Thyroid gland (tissue), 4 donors: ENCODE data around the gene GARNL3. TPM values are rescaled to one million over a fixed set of nuclear protein-coding genes. Genes with fewer than 3 reads are reported as not detected.

ENCODE experiments used
- DNase-seq, 2 donors: peaks; one replicate each; pipeline ENCODE4 v3.0.0-alpha.2; 2019
- H3K27ac ChIP-seq, 3 donors: fragments of 200-600 bp; sonication (generic); 1 replicate in 2 of 3; 2 replicates in 1 of 3; pipeline ENCODE4 v1.5.1; 2016 to 2019; ENCODE audit warnings: mild to moderate bottlenecking in 1 of 3, moderate library complexity in 1 of 3
- H3K27me3 ChIP-seq: fragments of 200-600 bp; sonication (generic); one replicate; pipeline ENCODE4 v1.5.1; 2019
- H3K36me3 ChIP-seq, 2 donors: fragments of 200-600 bp; sonication (generic); one replicate each; pipeline ENCODE4 v1.5.1; 2016 to 2019
- H3K4me1 ChIP-seq, 2 donors: fragments of 200-600 bp; sonication (generic); one replicate each; pipeline ENCODE4 v1.5.1; 2017 to 2019
- H3K4me3 ChIP-seq, 3 donors: fragments of 200-600 bp; sonication (generic); replicated peaks in 1 of 3; 1 replicate in 2 of 3; 2 replicates in 1 of 3; pipeline ENCODE4 v1.5.1; 2016; ENCODE audit warnings: mild to moderate bottlenecking in 1 of 3
- H3K9me3 ChIP-seq: fragments of 200-600 bp; sonication (generic); one replicate; pipeline ENCODE4 v1.5.1; 2017
- POLR2A ChIP-seq, 2 donors: fragments of 450-650 bp; IDR thresholded peaks; one replicate each; pipeline ENCODE4 v1.6.1; 2017; ENCODE audit warnings: antibody characterized with exemption in 2 of 2, mild to moderate bottlenecking in 2 of 2, moderate library complexity in 1 of 2
- WGBS, 2 donors: methylation state at CpG; one replicate each; pipeline ENCODE4 v1.1.5; 2017; 5-methylcytosine and 5-hydroxymethylcytosine counted together
- intact Hi-C: fragments of 100-400 bp; cut with DNase I; formaldehyde crosslinking; loops from one replicate; pipeline ENCODE4 v1.15.1; 2023
- total RNA-seq, 4 donors: library from RNA; depleted of rRNA; stranded (reverse); fragments of >200 nt; gene quantifications; one replicate each; pipeline ENCODE4 v1.2.3, GENCODE V29; 2016
- TF ChIP-seq, protein P1 (sequence below), 6 experiments: fragments of 200-600 bp in 3 of 6; fragments of 450-650 bp in 3 of 6; sonication (generic) in 3 of 6; IDR thresholded peaks; one replicate each; pipeline ENCODE4 v1.5.1; 2016 to 2019; ENCODE audit warnings: antibody characterized with exemption in 6 of 6, mild to moderate bottlenecking in 2 of 6, inconsistent platforms in 1 of 6, moderate library complexity in 1 of 6

GARNL3 gene
- total RNA-seq, 4 donors from 2014 or later, result 14.6 to 49.1 (median 20.1) TPM

DNA sequence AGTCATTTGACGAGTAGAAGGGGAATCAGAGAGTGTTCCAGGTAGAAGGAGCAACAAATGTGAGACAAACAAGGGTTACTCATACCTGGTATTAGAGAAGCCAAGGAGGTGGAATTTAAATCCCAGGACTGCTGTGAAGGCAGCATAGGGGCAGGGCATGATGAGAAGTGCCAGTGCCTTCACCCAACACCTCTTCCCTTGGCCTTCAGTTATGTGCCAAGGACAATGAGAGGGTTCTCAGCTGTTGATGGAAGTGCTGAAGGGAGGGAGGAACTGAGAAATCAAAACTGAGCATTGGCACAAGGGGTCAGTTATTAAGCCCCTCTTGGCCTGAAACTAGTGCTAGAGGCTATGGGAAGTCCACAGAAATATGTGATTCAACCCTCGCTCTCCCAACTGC, 50.3 kb downstream of the GARNL3 start:
- Histone ChIP-seq H3K4me3 (no peak overlapping the region), H3K4me1 (peaks cover 4 to 14% of the 10 kb centered on the region in 2 donors), H3K27ac (no peak overlapping the region), H3K36me3 (no peaks in the 10 kb centered on the region), H3K9me3 (no peaks in the 10 kb centered on the region), H3K27me3 (no peaks in the 10 kb centered on the region)
- 89 to 97% methylated on average over 2 of the region's 2 CpGs for WGBS, 2 donors
- DNase-seq, result no peak
- intact Hi-C loops, result loop anchor here (5.0 kb wide), 1 partner anchor 82 kb away; the partner anchor contains the start of gene SLC2A8
- TF ChIP-seq POLR2A (IDR thresholded peaks at IDR 0.05), result no peak
- TF ChIP-seq, protein P1, sequence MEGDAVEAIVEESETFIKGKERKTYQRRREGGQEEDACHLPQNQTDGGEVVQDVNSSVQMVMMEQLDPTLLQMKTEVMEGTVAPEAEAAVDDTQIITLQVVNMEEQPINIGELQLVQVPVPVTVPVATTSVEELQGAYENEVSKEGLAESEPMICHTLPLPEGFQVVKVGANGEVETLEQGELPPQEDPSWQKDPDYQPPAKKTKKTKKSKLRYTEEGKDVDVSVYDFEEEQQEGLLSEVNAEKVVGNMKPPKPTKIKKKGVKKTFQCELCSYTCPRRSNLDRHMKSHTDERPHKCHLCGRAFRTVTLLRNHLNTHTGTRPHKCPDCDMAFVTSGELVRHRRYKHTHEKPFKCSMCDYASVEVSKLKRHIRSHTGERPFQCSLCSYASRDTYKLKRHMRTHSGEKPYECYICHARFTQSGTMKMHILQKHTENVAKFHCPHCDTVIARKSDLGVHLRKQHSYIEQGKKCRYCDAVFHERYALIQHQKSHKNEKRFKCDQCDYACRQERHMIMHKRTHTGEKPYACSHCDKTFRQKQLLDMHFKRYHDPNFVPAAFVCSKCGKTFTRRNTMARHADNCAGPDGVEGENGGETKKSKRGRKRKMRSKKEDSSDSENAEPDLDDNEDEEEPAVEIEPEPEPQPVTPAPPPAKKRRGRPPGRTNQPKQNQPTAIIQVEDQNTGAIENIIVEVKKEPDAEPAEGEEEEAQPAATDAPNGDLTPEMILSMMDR (IDR thresholded peaks at IDR 0.05), result no peak

DNA sequence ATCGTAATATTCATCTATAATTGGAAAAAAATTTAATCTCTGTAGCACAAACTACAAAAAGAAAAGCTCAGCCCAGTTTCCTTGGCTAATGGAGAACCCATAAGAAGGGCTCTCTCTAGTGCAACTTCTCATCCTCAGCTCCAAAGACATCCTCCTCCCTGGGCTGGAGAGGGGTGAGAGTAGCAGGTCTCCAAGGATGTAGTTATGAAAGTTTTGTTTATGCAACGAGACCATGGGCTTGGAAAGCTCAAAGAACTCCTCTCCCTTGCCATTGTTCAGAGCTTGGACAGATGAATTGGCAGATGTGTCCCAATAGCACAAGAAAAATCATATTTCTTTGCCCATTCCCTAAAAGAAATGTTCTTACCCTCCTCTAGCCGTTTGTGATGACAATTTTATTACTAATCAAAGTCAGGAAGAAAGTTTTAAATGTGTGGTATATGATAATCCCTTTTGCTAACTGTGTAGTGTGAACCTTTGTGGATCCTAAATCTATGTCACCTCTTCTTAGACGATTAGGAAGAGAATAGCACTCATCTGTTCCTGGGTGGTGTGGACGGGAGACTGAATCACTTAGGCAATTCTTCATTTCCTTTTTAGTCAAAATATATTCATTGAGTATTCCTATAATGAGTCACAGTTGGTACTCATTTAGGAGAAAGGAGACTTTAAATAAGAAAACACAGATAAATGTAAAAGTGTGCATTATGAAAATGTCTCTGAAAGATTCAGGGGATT, 52.2 kb downstream of the GARNL3 start:
- intact Hi-C loops, result no loop called here
- no peak overlapping the region for H3K27ac ChIP-seq
- H3K9me3 ChIP-seq, result no peaks in the 10 kb centered on the region
- no peaks in the 10 kb centered on the region for H3K27me3 ChIP-seq
- WGBS, 2 donors, result 69 to 76% methylated on average over 5 of the region's 5 CpGs
- H3K4me1 ChIP-seq, result peaks cover 4 to 5% of the 10 kb centered on the region in 2 donors
- no peak overlapping the region for H3K4me3 ChIP-seq
- TF ChIP-seq, protein P1 (IDR thresholded peaks at IDR 0.05), result no peak
- TF ChIP-seq POLR2A (IDR thresholded peaks at IDR 0.05), result no peak
- H3K36me3 ChIP-seq, result no peaks in the 10 kb centered on the region
- no peak for DNase-seq

DNA sequence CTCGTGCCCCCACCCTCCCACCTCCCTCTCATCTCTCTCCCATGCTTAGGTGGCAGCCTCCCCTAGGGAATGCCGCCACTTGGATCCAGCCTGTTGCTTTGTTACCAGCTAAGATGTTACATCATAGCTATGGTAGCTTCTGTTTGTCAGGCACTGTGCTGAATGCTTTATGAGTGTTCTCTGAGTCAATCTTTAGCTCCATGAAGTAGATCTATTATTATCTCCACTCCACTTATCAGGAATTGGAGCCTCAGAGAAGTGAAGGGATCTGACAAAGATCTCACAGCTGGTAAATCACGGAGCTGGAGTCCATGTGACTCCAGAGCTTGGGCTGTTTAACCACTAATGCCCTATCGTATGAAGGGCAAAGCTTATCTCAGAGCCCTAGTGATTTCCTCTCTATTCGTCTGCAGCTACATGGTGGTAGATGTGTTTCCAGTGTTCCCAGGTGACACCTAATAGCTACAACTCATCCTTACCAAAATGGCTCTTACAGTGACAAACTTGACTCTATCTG, 54.1 kb downstream of the GARNL3 start:
- H3K4me1 ChIP-seq, result peaks cover 9 to 10% of the 10 kb centered on the region in 2 donors
- no peak overlapping the region for H3K27ac ChIP-seq
- DNase-seq, result no peak
- H3K27me3 ChIP-seq, result no peaks in the 10 kb centered on the region
- no peak overlapping the region for H3K4me3 ChIP-seq
- H3K9me3 ChIP-seq, result no peaks in the 10 kb centered on the region
- 87 to 89% methylated on average over 5 of the region's 5 CpGs for WGBS, 2 donors
- TF ChIP-seq, protein P1 (IDR thresholded peaks at IDR 0.05), result no peak
- H3K36me3 ChIP-seq, result no peaks in the 10 kb centered on the region
- intact Hi-C loops, result no loop called here

DNA sequence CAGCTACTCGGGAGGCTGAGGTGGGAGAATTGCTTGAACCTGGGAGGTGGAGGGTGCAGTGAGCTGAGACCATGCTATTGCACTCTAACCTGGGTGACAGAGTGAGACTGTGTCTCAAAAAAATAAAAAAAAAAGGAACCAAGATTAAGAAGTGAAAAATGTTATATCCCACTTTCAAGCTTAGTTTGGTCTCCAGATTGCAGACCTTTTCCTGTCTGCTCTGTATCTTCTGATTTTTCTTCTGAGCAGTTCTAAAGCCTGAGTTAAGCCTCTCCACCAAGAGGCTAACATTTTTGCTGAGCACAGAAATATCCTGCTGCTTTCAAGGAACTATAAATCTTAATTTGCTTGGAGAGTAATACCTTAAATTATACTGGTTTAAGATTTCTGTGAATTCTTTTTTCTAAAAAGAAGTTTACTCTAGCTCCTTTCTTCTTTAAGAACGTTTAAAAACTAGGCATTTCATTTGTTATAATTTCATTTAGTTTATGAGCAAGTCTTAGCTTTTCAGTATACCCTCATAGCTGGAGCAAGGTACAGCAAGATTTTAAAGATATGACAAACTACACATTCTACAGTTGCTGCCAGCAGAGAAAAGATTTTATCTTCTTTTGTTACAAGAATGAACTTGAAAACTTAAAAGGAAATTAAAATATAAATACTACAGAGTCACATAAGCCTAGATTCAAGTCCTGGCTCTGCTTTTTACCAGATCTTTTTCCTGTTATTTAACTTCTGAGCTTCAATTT, 55.0 kb downstream of the GARNL3 start:
- WGBS, 2 donors, result 61 to 72% methylated on average over 2 of the region's 2 CpGs
- no peak overlapping the region for H3K4me3 ChIP-seq
- no peak for DNase-seq
- intact Hi-C loops, result no loop called here
- H3K36me3 ChIP-seq, result no peaks in the 10 kb centered on the region
- TF ChIP-seq, protein P1 (IDR thresholded peaks at IDR 0.05), result no peak
- TF ChIP-seq POLR2A (IDR thresholded peaks at IDR 0.05), result no peak
- no peak overlapping the region for H3K27ac ChIP-seq
- H3K4me1 ChIP-seq, result peaks cover 9 to 10% of the 10 kb centered on the region in 2 donors
- no peaks in the 10 kb centered on the region for H3K27me3 ChIP-seq
- H3K9me3 ChIP-seq, result no peaks in the 10 kb centered on the region

DNA sequence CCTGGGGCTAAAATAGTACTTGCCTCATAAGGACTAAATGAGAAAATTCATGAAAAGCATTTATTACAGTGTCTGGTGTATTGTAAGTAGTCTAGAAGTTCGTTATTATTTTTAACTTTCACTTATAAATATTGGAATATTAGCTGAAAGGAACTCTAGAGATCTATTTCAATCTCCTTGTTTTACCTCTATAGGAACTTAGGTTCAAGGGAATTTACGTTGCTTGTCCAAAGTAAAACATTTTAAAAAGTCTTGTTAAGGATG, 55.5 kb downstream of the GARNL3 start:
- intact Hi-C loops, result no loop called here
- H3K4me1 ChIP-seq, result peaks cover 9 to 10% of the 10 kb centered on the region in 2 donors
- H3K27me3 ChIP-seq, result no peaks in the 10 kb centered on the region
- no peak overlapping the region for H3K4me3 ChIP-seq
- H3K36me3 ChIP-seq, result no peaks in the 10 kb centered on the region
- WGBS, 2 donors, result 79 to 82% methylated on average over 2 of the region's 2 CpGs
- DNase-seq, result no peak
- no peak for TF ChIP-seq POLR2A (IDR thresholded peaks at IDR 0.05)
- TF ChIP-seq, protein P1 (IDR thresholded peaks at IDR 0.05), result no peak
- H3K27ac ChIP-seq, result no peak overlapping the region
- H3K9me3 ChIP-seq, result no peaks in the 10 kb centered on the region
